CD4-positive, alpha-beta T cell (primary cell): ENCODE data around the gene MCEMP1. TPM values are rescaled to one million over a fixed set of nuclear protein-coding genes. Genes with fewer than 3 reads are reported as not detected.

Experiments
- ATAC-seq: fragments of 200-7000 bp; cut with Tn5 transposase; one replicate; pipeline ENCODE4 v1.10.0; 2022; ENCODE audit warnings: mild to moderate bottlenecking; ENCODE audit not compliant: poor library complexity
- CTCF ChIA-PET: fragments of 350-600 bp; sonication (Branson Sonifier 250); formaldehyde crosslinking; loops from one replicate; lab custom pipeline; 2021; ENCODE audit warnings: antibody characterized with exemption, inconsistent platforms; lab: Charles Lee
- POLR2A ChIA-PET: fragments of 350-600 bp; sonication (Branson Sonifier 250); formaldehyde crosslinking; loops from one replicate; lab custom pipeline; 2021; ENCODE audit warnings: antibody characterized with exemption, inconsistent platforms; lab: Charles Lee
- DNase-seq, 14 experiments: peaks; one replicate each; pipeline ENCODE4 v3.0.0-alpha.2; 2013 to 2020; ENCODE audit warnings: mixed read lengths in 2 of 14
- H3K27ac ChIP-seq, 2 donors: one replicate each; pipeline versions ENCODE4 v1.5.1 to v1.7.0; 2013; ENCODE audit warnings: low read length in 2 of 2, low read depth in 1 of 2, mild to moderate bottlenecking in 1 of 2
- H3K27me3 ChIP-seq, 2 experiments: 1 replicate in 1 of 2; 2 replicates in 1 of 2; pipeline versions ENCODE4 v1.6.1 to v1.7.0; 2013; ENCODE audit warnings: low read length in 2 of 2, control low read depth in 1 of 2, mild to moderate bottlenecking in 1 of 2, moderate library complexity in 1 of 2; ENCODE audit not compliant: insufficient read depth in 2 of 2, control insufficient read depth in 1 of 2
- H3K36me3 ChIP-seq: one replicate; pipeline ENCODE4 v1.6.1; 2013; ENCODE audit warnings: low read length, control low read depth; ENCODE audit not compliant: insufficient read depth
- H3K4me1 ChIP-seq: one replicate; pipeline ENCODE4 v1.6.1; 2013; ENCODE audit warnings: low read length, control low read depth; ENCODE audit not compliant: insufficient read depth
- H3K4me3 ChIP-seq: one replicate; pipeline ENCODE4 v1.5.1; 2013; ENCODE audit warnings: mild to moderate bottlenecking, low read length, moderate library complexity
- H3K9me3 ChIP-seq, 2 experiments: 1 replicate in 1 of 2; 2 replicates in 1 of 2; pipeline versions ENCODE4 v1.6.1 to v1.7.0; 2013; ENCODE audit warnings: low read length in 2 of 2, mild to moderate bottlenecking in 2 of 2, control low read depth in 1 of 2, moderate library complexity in 1 of 2; ENCODE audit not compliant: control insufficient read depth in 1 of 2, insufficient read depth in 1 of 2
- H3K27ac Mint-ChIP-seq: one replicate; pipeline ENCODE4 v1.8.0; 2020; ENCODE audit warnings: mixed read lengths
- H3K27me3 Mint-ChIP-seq: one replicate; pipeline ENCODE4 v1.8.0; 2021; ENCODE audit warnings: mixed read lengths
- H3K36me3 Mint-ChIP-seq: one replicate; pipeline ENCODE4 v1.8.0; 2021; ENCODE audit warnings: low read depth, mixed read lengths
- H3K4me1 Mint-ChIP-seq: one replicate; pipeline ENCODE4 v1.8.0; 2021; ENCODE audit warnings: low read depth, mixed read lengths
- H3K4me3 Mint-ChIP-seq: one replicate; pipeline ENCODE4 v1.8.0; 2020; ENCODE audit warnings: mild to moderate bottlenecking, mixed read lengths
- H3K9me3 Mint-ChIP-seq: one replicate; pipeline ENCODE4 v1.8.0; 2020; ENCODE audit warnings: mixed read lengths
- CTCF ChIP-seq: fragments of 200-600 bp; IDR thresholded peaks from one replicate; pipeline ENCODE4 v1.8.0; 2022; ENCODE audit warnings: antibody characterized with exemption, mild to moderate bottlenecking
- intact Hi-C, 2 experiments: fragments of 100-400 bp; cut with DNase I in 1 of 2; cut with micrococcal nuclease in 1 of 2; formaldehyde crosslinking; loops; one replicate each; pipeline versions ENCODE4 v1.15.1 to v1.9.0; 2023 to 2025; cut with DNase I, micrococcal nuclease
- total RNA-seq, 174 experiments: library from RNA in 2 of 174; stranded (reverse) in 2 of 174; gene quantifications; one replicate each; pipeline ENCODE4 v1.2.3 and lab custom pipeline; 2021 to 2026

The MCEMP1 gene
- total RNA-seq, 2 experiments from 2014 or later = 0.38 TPM; not detected in 1

- Histone ChIP-seq H3K4me3 (peak within 1 kb of the TSS; percentile 86), H3K4me1 (peaks cover 43% of the 10 kb centered on the region), H3K27me3 (no peaks in the 10 kb centered on the region), H3K27ac (peak within 1 kb of the TSS; percentile 76 to 91), H3K9me3 (no peaks in the 10 kb centered on the region), H3K36me3 (peaks cover 26% of the 10 kb centered on the region)
- peak within 1 kb of the TSS; percentile 90 for H3K4me3 Mint-ChIP-seq
- H3K4me1 Mint-ChIP-seq = peaks cover 36% of the 10 kb centered on the region
- no peaks in the 10 kb centered on the region for H3K27me3 Mint-ChIP-seq
- H3K36me3 Mint-ChIP-seq = peaks cover 27% of the 10 kb centered on the region
- ATAC-seq (peak; percentile 97), DNase-seq (peak; percentile 90 to 97 (median 95))
- CTCF ChIA-PET = interaction anchor here (1.5 kb wide), 3 partner anchors 15 to 68 kb away, joined by 7 read pairs; partner anchors contain the start of gene TRAPPC5
- intact Hi-C loops = loop anchor here in 1 of 2 experiments (5.0 kb wide), 1 partner anchor 290 kb away; the partner anchor contains the start of gene CTXN1
- H3K9me3 Mint-ChIP-seq = no peaks in the 10 kb centered on the region
- POLR2A ChIA-PET = interaction anchor here (1.1 to 1.7 kb wide), 2 partner anchors 13 to 15 kb away, joined by 4 to 5 read pairs; no protein-coding TSS in a partner anchor
- no peak for TF ChIP-seq CTCF
- peak within 1 kb of the TSS; percentile 90 for H3K27ac Mint-ChIP-seq
These were observed 40.1 kb upstream of the MCEMP1 start, which contains the start of gene STXBP2 for GRCh38 chr19:7636691-7637373. TSS of gene STXBP2 (plus strand) at chr19:7637110. CDS start at chr19:7637150, 40 bp downstream.

GRCh38 chr19:7637374-7638256, 39.3 kb upstream of the MCEMP1 start:
- Mint-ChIP-seq H3K4me3 (peak overlapping the region; percentile 84), H3K27me3 (no peaks in the 10 kb centered on the region), H3K4me1 (peaks cover 36% of the 10 kb centered on the region), H3K27ac (peak overlapping the region; percentile 90), H3K9me3 (no peaks in the 10 kb centered on the region), H3K36me3 (peaks cover 23% of the 10 kb centered on the region)
- no peaks in the 10 kb centered on the region for H3K27me3 ChIP-seq
- peaks cover 41% of the 10 kb centered on the region for H3K4me1 ChIP-seq
- ATAC-seq (peak; percentile 18), DNase-seq (peak in 3 of 14 experiments; percentile 15 to 67 (median 60))
- H3K27ac ChIP-seq = peak overlapping the region; percentile 76 to 91
- intact Hi-C loops = loop anchor here in 1 of 2 experiments (5.0 kb wide), 1 partner anchor 290 kb away; the partner anchor contains the start of gene CTXN1
- H3K36me3 ChIP-seq = peaks cover 26% of the 10 kb centered on the region
- H3K4me3 ChIP-seq = peak overlapping the region; percentile 86
- no peaks in the 10 kb centered on the region for H3K9me3 ChIP-seq
- ChIA-PET POLR2A (interaction anchor here (1.1 to 2.4 kb wide), 4 partner anchors 8 to 15 kb away, joined by 3 to 18 read pairs (median 4); partner anchors contain the start of genes PET100 and XAB2), CTCF (interaction anchor here (0.8 to 1.5 kb wide), 4 partner anchors 14 to 162 kb away, joined by 3 to 7 read pairs (median 7); partner anchors contain the start of gene TRAPPC5)
- TF ChIP-seq CTCF = no peak
